HepG2 (cell line): ENCODE results near the gene DNMT3L. TPM values are rescaled to one million over a fixed set of nuclear protein-coding genes. Genes with fewer than 3 reads are reported as not detected.
"Not testable (repeated sequence)": the region's sequence is repeated elsewhere in the genome, so short reads cannot be mapped to it uniquely, and the experiment has no call there.

Experiments used
- ATAC-seq: fragments of 200-7000 bp; cut with Tn5 transposase; 3 replicates; pipeline ENCODE4 v1.9.1; 2020; ENCODE audit warnings: mild to moderate bottlenecking, moderate library complexity
- BruUV-seq: library from RNA; stranded (reverse); fragments of 400-500 nt; replicated peaks from 2 replicates; lab custom pipeline; 2021; lab: Mats Ljungman, UMichigan
- CTCF ChIA-PET: fragments of 300-600 bp; formaldehyde crosslinking; extraction: SDS; loops from one replicate; lab custom pipeline; 2021; ENCODE audit warnings: low total read pairs, inconsistent platforms, low intra/inter-chr PET ratio; lab: Yijun Ruan, JAX
- POLR2A ChIA-PET: fragments of 350-600 bp; sonication (Branson Sonifier 250); formaldehyde crosslinking; loops from one replicate; lab custom pipeline; 2020; ENCODE audit warnings: antibody characterized with exemption, inconsistent platforms; lab: Yijun Ruan, JAX
- DNase-seq: peaks from one replicate; pipeline ENCODE4 v3.0.0-alpha.2; 2015; ENCODE audit warnings: low spot score
- FAIRE-seq: peaks from 3 replicates; lab custom pipeline; 2011; peaks lifted over from hg19 to GRCh38; lab: Jason Lieb, UNC
- H2AFZ ChIP-seq: one replicate; pipeline ENCODE4 v1.6.1; 2011; ENCODE audit warnings: low read length, inconsistent platforms
- H3K27ac ChIP-seq: fragments of 300-600 bp; 3 replicates; pipeline ENCODE4 v1.8.0; 2011; ENCODE audit warnings: mixed run types, mild to moderate bottlenecking, mixed read lengths, low read length, inconsistent platforms; ENCODE audit not compliant: insufficient read depth; ENCODE audit errors: extremely low read length
- H3K27me3 ChIP-seq, 2 experiments: fragments of 200-600 bp in 1 of 2; 2 replicates in 1 of 2; 3 replicates in 1 of 2; pipeline versions ENCODE4 v1.6.0 to v1.8.0; 2011; ENCODE audit warnings: low read length in 2 of 2, mild to moderate bottlenecking in 2 of 2, moderate library complexity in 2 of 2, inconsistent platforms in 1 of 2; ENCODE audit not compliant: insufficient read depth in 2 of 2, control insufficient read depth in 1 of 2
- H3K36me3 ChIP-seq, 2 experiments: fragments of 200-600 bp in 1 of 2; replicated peaks in 1 of 2; 2 replicates in 1 of 2; 3 replicates in 1 of 2; pipeline versions ENCODE4 v1.5.1 to v1.8.0; 2011; ENCODE audit warnings: low read length in 2 of 2, inconsistent platforms in 1 of 2; ENCODE audit not compliant: insufficient read depth in 2 of 2, control insufficient read depth in 1 of 2
- H3K4me1 ChIP-seq: 2 replicates; pipeline ENCODE4 v1.5.1; 2012; ENCODE audit warnings: low read length, inconsistent platforms; ENCODE audit not compliant: insufficient read depth
- H3K4me2 ChIP-seq: 2 replicates; pipeline ENCODE4 v1.6.0; 2011; ENCODE audit warnings: low read depth, low read length, inconsistent platforms
- H3K4me3 ChIP-seq, 3 experiments: fragments of 200-600 bp in 1 of 3; sonication (generic), shearing (Covaris generic) in 1 of 3; replicated peaks in 1 of 3; 2 replicates each; pipeline ENCODE4 v1.5.1; 2011 to 2016; ENCODE audit warnings: low read length in 3 of 3, inconsistent platforms in 2 of 3, low read depth in 2 of 3, mild to moderate bottlenecking in 2 of 3, control low read depth in 1 of 3, mixed read lengths in 1 of 3; ENCODE audit not compliant: insufficient read depth in 1 of 3
- H3K79me2 ChIP-seq: one replicate; pipeline ENCODE4 v1.6.1; 2011; ENCODE audit warnings: low read length, inconsistent platforms; ENCODE audit not compliant: insufficient read depth
- H3K9ac ChIP-seq: 2 replicates; pipeline ENCODE4 v1.6.0; 2011; ENCODE audit warnings: mild to moderate bottlenecking, low read depth, low read length, inconsistent platforms; ENCODE audit not compliant: insufficient read depth
- H3K9me3 ChIP-seq: 2 replicates; pipeline ENCODE4 v1.5.1; 2012; ENCODE audit warnings: mild to moderate bottlenecking, low read length
- H4K20me1 ChIP-seq: 2 replicates; pipeline ENCODE4 v1.6.0; 2011; ENCODE audit warnings: inconsistent platforms, mild to moderate bottlenecking, low read length, moderate library complexity; ENCODE audit not compliant: insufficient read depth
- ZMYM2 ChIP-seq: sonication (generic); formaldehyde crosslinking; IDR thresholded peaks from 2 replicates; pipeline ENCODE4 v1.8.0; 2022; ENCODE audit warnings: mild to moderate bottlenecking, missing genetic modification reagents
- WGBS: methylation state at CpG from one replicate; pipeline ENCODE4 v1.1.6; 2017; ENCODE audit warnings: low lambda C conversion rate; 5-methylcytosine and 5-hydroxymethylcytosine counted together
- in situ Hi-C: cut with HindIII; loops from 2 replicates; pipeline ENCODE4 v1.10.0; 2017; ENCODE audit warnings: low pct_unique_long_range_greater_than_20kb; ENCODE audit not compliant: extremely low pct_ligation_motif_present
- intact Hi-C: fragments of 100-400 bp; cut with micrococcal nuclease; formaldehyde crosslinking; loops from one replicate; pipeline ENCODE4 v1.10.0; 2022; ENCODE audit not compliant: unreplicated experiment
- polyA plus RNA-seq, 8 experiments: library from polyadenylated mRNA; depleted of rRNA in 3 of 8; stranded (reverse) in 7 of 8; unstranded in 1 of 8; fragments of >200 nt; fragmentation: Illumina TruSeq in 4 of 8; extraction: Trizol in 4 of 8; gene quantifications; 2 replicates each; pipeline versions ENCODE4 v1.2.1 to v1.2.3, GENCODE V29; 2011 to 2016; ENCODE audit warnings: low read depth in 4 of 8, missing spikeins in 1 of 8, mixed read lengths in 1 of 8; ENCODE audit not compliant: insufficient read depth in 1 of 8
- small RNA-seq, 3 experiments: library from RNA; depleted of rRNA; stranded (forward); fragments of <200 nt; gene quantifications; one replicate each; pipeline ENCODE3, GENCODE V24; 2012; ENCODE audit warnings: low read depth in 2 of 3, low replicate concordance in 1 of 3; ENCODE audit not compliant: insufficient read length in 3 of 3, insufficient read depth in 2 of 3
- total RNA-seq, 5 experiments: library from RNA; depleted of rRNA; stranded (reverse); fragments of >200 nt; fragmentation: Illumina TruSeq; extraction: Trizol; gene quantifications; 2 replicates each; pipeline ENCODE4 v1.2.3, GENCODE V29; 2016; ENCODE audit warnings: low read depth in 1 of 5

DNMT3L gene
- total and polyA plus RNA-seq, 2 of the 13 experiments (the other 11 are each of a cell fraction or from before 2014, with no cell fraction given), result 0.75 to 1.7 TPM

DNA sequence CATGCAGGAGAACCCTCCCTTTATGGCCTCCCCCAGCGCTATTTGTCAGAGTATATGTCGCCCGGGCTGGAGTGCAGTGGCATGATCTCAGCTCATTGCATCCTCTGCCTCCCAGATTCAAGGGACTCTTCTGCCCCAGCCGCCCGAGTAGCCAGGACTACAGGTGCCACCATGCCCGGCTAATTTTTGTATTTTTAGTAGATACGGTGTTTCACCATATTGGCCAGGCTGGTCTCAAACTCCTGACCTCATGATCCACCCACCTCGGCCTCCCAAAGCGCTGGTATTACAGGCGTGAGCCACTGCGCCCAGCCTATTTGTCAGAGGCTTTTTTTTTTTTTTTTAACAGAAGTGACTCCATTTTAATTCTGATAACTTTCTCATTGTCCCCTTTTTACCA, 61.7 kb downstream of the DNMT3L start:
- in situ Hi-C loops, H3K27ac ChIP-seq, H2AFZ ChIP-seq, H3K79me2 ChIP-seq, H3K27me3 ChIP-seq, POLR2A ChIA-PET, BruUV-seq, FAIRE-seq, H3K36me3 ChIP-seq, intact Hi-C loops, H3K4me1 ChIP-seq, DNase-seq, H3K9me3 ChIP-seq, H3K9ac ChIP-seq, H4K20me1 ChIP-seq, CTCF ChIA-PET, ATAC-seq, H3K4me2 ChIP-seq, H3K4me3 ChIP-seq: not testable (repeated sequence)
- 64% methylated on average over 8 of the region's 11 CpGs for WGBS

DNA sequence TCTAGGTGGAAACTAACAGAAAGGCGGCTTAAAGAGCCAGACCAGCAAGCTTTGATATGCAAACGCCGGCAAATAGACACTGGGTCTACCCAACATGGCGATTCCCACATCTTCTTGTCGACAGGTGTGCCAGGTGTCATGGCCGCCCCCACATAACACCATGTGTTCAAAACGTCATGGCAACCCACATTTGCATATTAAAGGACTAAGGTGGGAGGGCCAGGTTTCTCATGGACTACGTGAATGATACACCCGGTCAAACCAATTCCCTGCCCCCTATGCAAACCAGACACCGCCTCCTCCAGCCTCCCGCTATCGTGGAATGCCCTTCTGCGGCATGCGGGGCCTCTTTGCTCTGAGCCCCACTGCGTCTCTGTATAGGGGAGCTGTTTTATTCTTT, 62.2 kb downstream of the DNMT3L start:
- Histone ChIP-seq H3K27me3 (peaks cover 0 to 4% of the 10 kb centered on the region in 2 experiments; a peak in 1 of 5 replicates), H3K4me3 (no peak overlapping the region), H4K20me1 (no peaks in the 10 kb centered on the region), H3K36me3 (no peaks in the 10 kb centered on the region), H3K4me2 (no peak overlapping the region), H3K27ac (no peak overlapping the region), H2AFZ (no peak overlapping the region), H3K79me2 (no peaks in the 10 kb centered on the region), H3K4me1 (no peaks in the 10 kb centered on the region), H3K9ac (no peak overlapping the region), H3K9me3 (no peaks in the 10 kb centered on the region)
- ChIA-PET CTCF (no interaction called here), POLR2A (no interaction called here)
- ATAC-seq (no peak), DNase-seq (no peak), FAIRE-seq (no peak)
- in situ Hi-C loops, result no loop called here
- BruUV-seq, result no TSS peak
- no peak for TF ChIP-seq ZMYM2 (CRISPR knock-in tag)
- intact Hi-C loops, result no loop called here
- WGBS, result 67% methylated on average over 15 of the region's 15 CpGs

DNA sequence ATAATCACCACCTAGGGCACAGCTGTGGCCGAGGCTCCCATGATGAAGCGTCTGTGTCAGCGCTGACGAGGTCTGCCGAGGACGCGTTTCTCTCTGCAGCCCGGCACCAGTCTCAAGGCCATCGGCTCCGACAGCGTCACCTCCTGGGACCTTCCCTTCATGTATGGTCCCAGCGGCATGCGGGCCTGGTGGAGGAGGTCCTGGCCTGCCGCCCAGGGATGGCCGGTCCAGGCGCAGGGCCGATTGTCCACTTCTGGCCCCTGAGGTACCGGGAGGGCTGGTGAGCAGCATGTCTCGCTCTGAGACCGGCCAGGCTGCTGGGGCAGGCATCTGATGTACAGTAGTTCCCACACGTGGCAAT, 64.6 kb downstream of the DNMT3L start:
- in situ Hi-C loops, FAIRE-seq, H2AFZ ChIP-seq, H3K4me3 ChIP-seq, CTCF ChIA-PET, POLR2A ChIA-PET, intact Hi-C loops, H3K9me3 ChIP-seq, ATAC-seq, H3K36me3 ChIP-seq, BruUV-seq, DNase-seq, H3K27me3 ChIP-seq, H3K27ac ChIP-seq, H3K4me2 ChIP-seq, H4K20me1 ChIP-seq, H3K9ac ChIP-seq, H3K79me2 ChIP-seq, H3K4me1 ChIP-seq: not testable (repeated sequence)
- no CpG with 5 or more reads among the region's 21 CpGs for WGBS

Small RNA genes lying within 50 kb of the gene (small RNA-seq; reads per million reads assigned to genes)
- 0 reads per million in 3 experiments for gene AP001059.3

Other genes starting within 250 kb of the DNMT3L start
- 15.2 and 16.5 TPM in 2 replicates for gene TRAPPC10, start 249.6 kb downstream of the DNMT3L start, total RNA-seq (2016; rRNA removed; fragmentation: Illumina TruSeq; extraction: Trizol)
- gene TRAPPC10, start 249.6 kb downstream of the DNMT3L start, polyA plus RNA-seq (2011; rRNA removed), result 10.6 TPM in 2 replicates
- 17.0 and 17.7 TPM in 2 replicates for gene PWP2, start 154.5 kb downstream of the DNMT3L start, total RNA-seq (2016; rRNA removed; fragmentation: Illumina TruSeq; extraction: Trizol)
- gene PWP2, start 154.5 kb downstream of the DNMT3L start, polyA plus RNA-seq (2011; rRNA removed), result 7.7 and 9.6 TPM in 2 replicates
- 25.7 and 38.9 TPM in 2 replicates for gene GATD3, start 128.2 kb downstream of the DNMT3L start, total RNA-seq (2016; rRNA removed; fragmentation: Illumina TruSeq; extraction: Trizol)
- 24.2 and 31.8 TPM in 2 replicates for gene GATD3, start 128.2 kb downstream of the DNMT3L start, polyA plus RNA-seq (2011; rRNA removed)
- 0.45 and 0.51 TPM in 2 replicates for gene ICOSLG, start 21.0 kb downstream of the DNMT3L start, total RNA-seq (2016; rRNA removed; fragmentation: Illumina TruSeq; extraction: Trizol)
- gene ICOSLG, start 21.0 kb downstream of the DNMT3L start, polyA plus RNA-seq (2011; rRNA removed), result 1.3 and 2.9 TPM in 2 replicates
- not detected in 2 replicates for gene AIRE, start 24.0 kb upstream of the DNMT3L start, total RNA-seq (2016; rRNA removed; fragmentation: Illumina TruSeq; extraction: Trizol)
- not detected in 2 replicates for gene AIRE, start 24.0 kb upstream of the DNMT3L start, polyA plus RNA-seq (2011; rRNA removed)
- gene PFKL, start 38.2 kb upstream of the DNMT3L start, total RNA-seq (2016; rRNA removed; fragmentation: Illumina TruSeq; extraction: Trizol), result 87.6 and 106 TPM in 2 replicates
- gene PFKL, start 38.2 kb upstream of the DNMT3L start, polyA plus RNA-seq (2011; rRNA removed), result 92.8 and 113 TPM in 2 replicates
- 13.1 and 20.1 TPM in 2 replicates for gene CFAP410, start 77.5 kb upstream of the DNMT3L start, total RNA-seq (2016; rRNA removed; fragmentation: Illumina TruSeq; extraction: Trizol)
- gene CFAP410, start 77.5 kb upstream of the DNMT3L start, polyA plus RNA-seq (2011; rRNA removed), result 8.0 and 13.1 TPM in 2 replicates
- 0.07 TPM in 1 of 2 replicates, not detected in the other for gene TRPM2, start 91.7 kb upstream of the DNMT3L start, total RNA-seq (2016; rRNA removed; fragmentation: Illumina TruSeq; extraction: Trizol)
- gene TRPM2, start 91.7 kb upstream of the DNMT3L start, polyA plus RNA-seq (2011; rRNA removed), result 0.09 and 0.20 TPM in 2 replicates
- 3.9 and 4.8 TPM in 2 replicates for gene LRRC3, start 193.6 kb upstream of the DNMT3L start, total RNA-seq (2016; rRNA removed; fragmentation: Illumina TruSeq; extraction: Trizol)
- gene LRRC3, start 193.6 kb upstream of the DNMT3L start, polyA plus RNA-seq (2011; rRNA removed), result 16.5 and 24.3 TPM in 2 replicates